ENCODE data around the gene AMACR.

The AMACR gene

GRCh38 chr5:33941090-33941489 lies 66.8 kb downstream of the AMACR start:
- H3K4me3 ChIP-seq (ENCODE audit: low read depth, low read length): no peak overlapping the region
- TF ChIP-seq CTCF (IDR thresholded peaks at IDR 0.05; ENCODE audit: low read depth, low read length): no peak

- TF ChIP-seq CTCF (IDR thresholded peaks at IDR 0.05; ENCODE audit: low read depth, low read length): no peak
- H3K4me3 ChIP-seq (ENCODE audit: low read depth, low read length): no peak overlapping the region
These were observed 68.1 kb downstream of the AMACR start for GRCh38 chr5:33939556-33940262.

- no peak overlapping the region for H3K4me3 ChIP-seq (ENCODE audit: low read depth, low read length)
- no peak for TF ChIP-seq CTCF (IDR thresholded peaks at IDR 0.05; ENCODE audit: low read depth, low read length)
These were observed 69.0 kb downstream of the AMACR start for GRCh38 chr5:33938881-33939280.

GRCh38 chr5:33938507-33938796 lies 69.4 kb downstream of the AMACR start:
- no peak for TF ChIP-seq CTCF (IDR thresholded peaks at IDR 0.05; ENCODE audit: low read depth, low read length)

GRCh38 chr5:33937707-33938506 lies 69.9 kb downstream of the AMACR start:
- no peak for TF ChIP-seq CTCF (IDR thresholded peaks at IDR 0.05; ENCODE audit: low read depth, low read length)
- no peak overlapping the region for H3K4me3 ChIP-seq (ENCODE audit: low read depth, low read length)

More at GRCh38 chr5:33938507-33938796, 69.4 kb downstream of the AMACR start:
- H3K4me3 ChIP-seq (ENCODE audit: low read depth, low read length): no peak overlapping the region

- no peak overlapping the region for H3K4me3 ChIP-seq (ENCODE audit: low read depth, low read length)
- no peak for TF ChIP-seq CTCF (IDR thresholded peaks at IDR 0.05; ENCODE audit: low read depth, low read length)
These were observed 70.7 kb downstream of the AMACR start for GRCh38 chr5:33937017-33937706.
